KMS-11 (cell line): ENCODE results near the gene SEPHS2.
A peak's percentile ranks its signal among the peaks of the same experiment; 100 is the strongest.

Experiments
- H2AFZ ChIP-seq: fragments of 200-600 bp; sonication (generic); 2 replicates; pipeline ENCODE4 v1.6.1; 2016; ENCODE audit warnings: antibody characterized with exemption, mixed run types, low read depth
- H3K27ac ChIP-seq: fragments of 200-600 bp; sonication (generic); 2 replicates; pipeline ENCODE4 v1.6.1; 2016; ENCODE audit warnings: mild to moderate bottlenecking, mixed run types
- H3K27me3 ChIP-seq: fragments of 200-600 bp; sonication (generic); 2 replicates; pipeline ENCODE4 v1.6.1; 2017; ENCODE audit warnings: mild to moderate bottlenecking, low read depth, mixed run types, moderate library complexity; ENCODE audit not compliant: insufficient read depth
- H3K36me3 ChIP-seq: fragments of 200-600 bp; sonication (generic); 2 replicates; pipeline ENCODE4 v1.6.1; 2017; ENCODE audit warnings: mild to moderate bottlenecking, mixed run types; ENCODE audit not compliant: insufficient read depth
- H3K4me1 ChIP-seq: fragments of 200-600 bp; sonication (generic); 2 replicates; pipeline ENCODE4 v1.6.1; 2016; ENCODE audit warnings: mild to moderate bottlenecking, low read depth, mixed run types; ENCODE audit not compliant: poor library complexity, severe bottlenecking
- H3K4me2 ChIP-seq: fragments of 200-600 bp; sonication (generic); 2 replicates; pipeline ENCODE4 v1.7.0; 2016; ENCODE audit warnings: mild to moderate bottlenecking, mixed run types
- H3K4me3 ChIP-seq: fragments of 200-600 bp; sonication (generic); IDR thresholded peaks from 2 replicates; pipeline ENCODE4 v1.6.1; 2017; ENCODE audit warnings: low read depth, low read length, mixed read lengths; ENCODE audit not compliant: insufficient read depth
- H3K79me2 ChIP-seq: fragments of 200-600 bp; sonication (generic); 2 replicates; pipeline ENCODE4 v1.6.1; 2016; ENCODE audit warnings: low read depth, mixed run types; ENCODE audit not compliant: insufficient read depth
- H3K9ac ChIP-seq: fragments of 200-600 bp; sonication (generic); 2 replicates; pipeline ENCODE4 v1.6.1; 2016; ENCODE audit warnings: mild to moderate bottlenecking, mixed run types
- H4K20me1 ChIP-seq: fragments of 200-600 bp; sonication (generic); 2 replicates; pipeline ENCODE4 v1.6.1; 2016; ENCODE audit warnings: mild to moderate bottlenecking, mixed run types; ENCODE audit not compliant: insufficient read depth
- CTCF ChIP-seq: fragments of 200-600 bp; sonication (generic); conservative IDR thresholded peaks from 2 replicates; pipeline ENCODE4 v1.6.1; 2017; ENCODE audit warnings: low read depth, mild to moderate bottlenecking, antibody characterized with exemption, low read length, moderate library complexity, mixed read lengths

The SEPHS2 gene

GRCh38 chr16:30446203-30446595 is 525 bp upstream of the SEPHS2 start:
- H3K4me2 ChIP-seq: peak overlapping the region; percentile 87
- no peaks in the 10 kb centered on the region for H3K36me3 ChIP-seq
- H3K4me3 ChIP-seq: no peak overlapping the region
- H2AFZ ChIP-seq: peak overlapping the region; percentile 92
- no peaks in the 10 kb centered on the region for H3K27me3 ChIP-seq
- TF ChIP-seq CTCF: no peak
- H3K9ac ChIP-seq: peak overlapping the region; percentile 80; the same call in 1 of the 2 replicates
- peaks cover 16% of the 10 kb centered on the region for H3K4me1 ChIP-seq
- H3K27ac ChIP-seq: peak overlapping the region; percentile 77; the same call in 1 of the 2 replicates
- no peaks in the 10 kb centered on the region for H4K20me1 ChIP-seq
- peaks cover 18% of the 10 kb centered on the region for H3K79me2 ChIP-seq

- Histone ChIP-seq H3K27ac (peak overlapping the region; percentile 77), H3K4me2 (peak overlapping the region; percentile 87), H3K9ac (peak overlapping the region; percentile 80), H4K20me1 (no peaks in the 10 kb centered on the region), H3K4me1 (peaks cover 16% of the 10 kb centered on the region), H2AFZ (peak overlapping the region; percentile 92), H3K36me3 (no peaks in the 10 kb centered on the region), H3K79me2 (peaks cover 18% of the 10 kb centered on the region), H3K4me3 (peak overlapping the region; percentile 14), H3K27me3 (no peaks in the 10 kb centered on the region)
- no peak for TF ChIP-seq CTCF
Observed at GRCh38 chr16:30445149-30445407, 596 bp downstream of the SEPHS2 start.

DNA sequence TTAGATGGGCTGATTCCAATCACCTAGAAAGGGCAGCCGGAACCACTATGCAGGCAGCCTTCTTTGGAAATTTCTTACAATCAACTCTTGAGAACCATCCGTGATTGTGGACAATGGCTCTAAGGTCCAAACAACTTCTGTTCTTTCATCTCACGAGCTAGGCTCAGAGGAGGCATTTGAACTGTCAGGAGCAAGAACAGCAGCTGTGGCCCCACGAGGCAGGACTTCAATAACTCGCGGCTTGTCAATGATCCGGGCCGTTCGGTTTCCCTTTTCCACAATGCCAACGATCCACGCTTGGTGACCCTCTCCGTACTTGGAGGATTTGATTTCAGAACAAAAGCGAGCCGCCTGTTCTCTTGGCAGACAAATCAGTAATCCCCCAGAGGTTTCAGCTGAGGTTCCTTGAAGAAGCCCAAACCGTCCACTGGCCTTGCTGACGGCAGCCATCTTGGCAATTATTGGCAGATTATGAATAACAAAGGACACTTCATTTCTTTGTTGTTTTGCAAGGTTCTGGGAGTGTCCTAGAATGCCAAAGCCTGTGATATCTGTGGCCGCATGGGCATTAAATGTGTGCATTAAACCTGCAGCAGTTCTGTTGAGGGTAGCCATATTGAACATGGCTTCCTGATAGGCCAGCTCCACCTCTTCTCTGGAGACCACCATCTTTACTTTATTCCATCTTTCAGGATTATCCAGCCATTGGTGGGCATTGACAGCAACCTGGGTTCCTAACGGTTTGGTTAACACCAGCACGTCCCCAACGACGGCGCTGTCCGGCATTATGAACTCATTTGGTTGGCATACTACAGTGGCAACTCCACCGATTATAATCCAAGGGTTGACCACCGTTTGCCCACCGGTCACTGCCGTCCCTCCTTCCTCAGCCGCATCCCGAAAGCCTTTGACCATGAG is 1.2 kb downstream of the SEPHS2 start:
- peak overlapping the region; percentile 14 for H3K4me3 ChIP-seq
- peak overlapping the region; percentile 87 for H3K4me2 ChIP-seq
- H3K79me2 ChIP-seq: peaks cover 18% of the 10 kb centered on the region
- H3K9ac ChIP-seq: peak overlapping the region; percentile 80; the same call in 1 of the 2 replicates
- H3K4me1 ChIP-seq: peaks cover 16% of the 10 kb centered on the region
- H3K27ac ChIP-seq: no peak overlapping the region; the same call in 1 of the 2 replicates
- no peak for TF ChIP-seq CTCF
- no peaks in the 10 kb centered on the region for H3K36me3 ChIP-seq
- H2AFZ ChIP-seq: peak overlapping the region; percentile 92; the same call in 1 of the 2 replicates
- H3K27me3 ChIP-seq: no peaks in the 10 kb centered on the region
- no peaks in the 10 kb centered on the region for H4K20me1 ChIP-seq

GRCh38 chr16:30443631-30444030 is 2.0 kb downstream of the SEPHS2 start:
- TF ChIP-seq CTCF: no peak
- Histone ChIP-seq H3K27me3 (no peaks in the 10 kb centered on the region), H3K4me1 (peaks cover 16% of the 10 kb centered on the region), H2AFZ (no peak overlapping the region), H3K9ac (no peak overlapping the region), H3K27ac (no peak overlapping the region), H3K4me2 (peak overlapping the region; percentile 87; the same call in 1 of the 2 replicates), H3K36me3 (no peaks in the 10 kb centered on the region), H3K79me2 (peaks cover 18% of the 10 kb centered on the region), H3K4me3 (no peak overlapping the region), H4K20me1 (no peaks in the 10 kb centered on the region)
